Stimulated activated naive CD8-positive, alpha-beta T cell treated with anti-CD3 and anti-CD28 coated beads, Interleukin-15, amount 100 ng/mL, for 72 hours (primary cell): Measurements from ENCODE around the gene STRAP.
"Not testable (repeated sequence)": the region's sequence is repeated elsewhere in the genome, so short reads cannot be mapped to it uniquely, and the experiment has no call there.

Experiments
- ATAC-seq: fragments of 150-1000 bp; cut with Tn5 transposase; 2 replicates; pipeline ENCODE4 v1.10.0; 2021; ENCODE audit warnings: mild to moderate bottlenecking, moderate library complexity
- DNase-seq, 2 donors: peaks; one replicate each; pipeline ENCODE4 v3.0.0; 2021 to 2022
- H3K27ac Mint-ChIP-seq, 2 donors: one replicate each; pipeline ENCODE4 v1.8.0; 2022; ENCODE audit warnings: mild to moderate bottlenecking in 2 of 2, mixed read lengths in 2 of 2, moderate library complexity in 2 of 2
- H3K27me3 Mint-ChIP-seq: one replicate; pipeline ENCODE4 v1.8.0; 2022; ENCODE audit warnings: mixed read lengths
- H3K4me1 Mint-ChIP-seq: one replicate; pipeline ENCODE4 v1.8.0; 2022; ENCODE audit warnings: mild to moderate bottlenecking, mixed read lengths
- H3K4me3 Mint-ChIP-seq, 2 donors: one replicate each; pipeline ENCODE4 v1.8.0; 2022; ENCODE audit warnings: mild to moderate bottlenecking in 2 of 2, mixed read lengths in 2 of 2, moderate library complexity in 1 of 2
- H3K9me3 Mint-ChIP-seq, 2 donors: one replicate each; pipeline ENCODE4 v1.8.0; 2022; ENCODE audit warnings: mixed read lengths in 2 of 2

STRAP gene

GRCh38 chr12:15893260-15893659 lies 11.1 kb downstream of the STRAP start:
- no peaks in the 10 kb centered on the region for H3K9me3 Mint-ChIP-seq
- peaks cover 9% of the 10 kb centered on the region for H3K4me1 Mint-ChIP-seq
- H3K4me3 Mint-ChIP-seq, result no peak overlapping the region
- ATAC-seq (no peak), DNase-seq (no peak)
- H3K27ac Mint-ChIP-seq, result no peak overlapping the region
- H3K27me3 Mint-ChIP-seq, result no peaks in the 10 kb centered on the region

GRCh38 chr12:15896867-15897266 lies 14.7 kb downstream of the STRAP start:
- ATAC-seq (no peak), DNase-seq (no peak)
- Mint-ChIP-seq H3K4me3 (no peak overlapping the region), H3K27me3 (no peaks in the 10 kb centered on the region), H3K9me3 (no peaks in the 10 kb centered on the region), H3K27ac (no peak overlapping the region), H3K4me1 (no peaks in the 10 kb centered on the region)

- no peak overlapping the region for H3K27ac Mint-ChIP-seq
- no peak overlapping the region for H3K4me3 Mint-ChIP-seq
- DNase-seq (no peak), ATAC-seq (no peak)
- H3K27me3 Mint-ChIP-seq, result no peaks in the 10 kb centered on the region
- no peaks in the 10 kb centered on the region for H3K9me3 Mint-ChIP-seq
- no peaks in the 10 kb centered on the region for H3K4me1 Mint-ChIP-seq
Measured at GRCh38 chr12:15897433-15897832, 15.2 kb downstream of the STRAP start.

- Mint-ChIP-seq H3K4me1 (no peaks in the 10 kb centered on the region), H3K9me3 (no peaks in the 10 kb centered on the region), H3K27ac (no peak overlapping the region), H3K27me3 (no peaks in the 10 kb centered on the region), H3K4me3 (no peak overlapping the region)
- no peak for ATAC-seq
- no peak for DNase-seq
Measured at GRCh38 chr12:15899282-15899870, 17.2 kb downstream of the STRAP start.

GRCh38 chr12:15904378-15904920 lies 22.3 kb downstream of the STRAP start:
- no peaks in the 10 kb centered on the region for H3K4me1 Mint-ChIP-seq
- ATAC-seq, result no peak
- DNase-seq, result no peak
- H3K4me3 Mint-ChIP-seq, result no peak overlapping the region
- H3K27ac Mint-ChIP-seq, result no peak overlapping the region
- no peaks in the 10 kb centered on the region for H3K9me3 Mint-ChIP-seq
- H3K27me3 Mint-ChIP-seq, result no peaks in the 10 kb centered on the region

- Mint-ChIP-seq H3K9me3 (no peaks in the 10 kb centered on the region), H3K27ac (no peak overlapping the region)
Measured at GRCh38 chr12:15910468-15910863, 28.3 kb downstream of the STRAP start.

GRCh38 chr12:15910864-15911721 lies 28.9 kb downstream of the STRAP start, which contains the start of gene DERA:
TSS of gene DERA (plus strand) at chr12:15911332. CDS start at chr12:15911384, 52 bp downstream.
- DNase-seq (peak; percentile 46 to 59), ATAC-seq (peak; percentile 90)
- H3K27me3 Mint-ChIP-seq, result no peaks in the 10 kb centered on the region
- H3K27ac Mint-ChIP-seq, result peak within 1 kb of the TSS; percentile 98 to 99
- no peaks in the 10 kb centered on the region for H3K9me3 Mint-ChIP-seq
- peak within 1 kb of the TSS; percentile 88 to 94 for H3K4me3 Mint-ChIP-seq
- H3K4me1 Mint-ChIP-seq, result peaks cover 10% of the 10 kb centered on the region

More at GRCh38 chr12:15910468-15910863, 28.3 kb downstream of the STRAP start:
- DNase-seq (no peak), ATAC-seq (no peak)
- H3K4me1 Mint-ChIP-seq, result peaks cover 10% of the 10 kb centered on the region
- peak overlapping the region; percentile 88 to 94 for H3K4me3 Mint-ChIP-seq
- no peaks in the 10 kb centered on the region for H3K27me3 Mint-ChIP-seq

GRCh38 chr12:15911931-15912330 lies 29.7 kb downstream of the STRAP start:
- Mint-ChIP-seq H3K4me3 (peak overlapping the region; percentile 88 to 94), H3K4me1 (peaks cover 10% of the 10 kb centered on the region), H3K27ac (peak overlapping the region; percentile 98 to 99)
- not testable (repeated sequence) for H3K27me3 Mint-ChIP-seq, ATAC-seq, DNase-seq, H3K9me3 Mint-ChIP-seq

- not testable (repeated sequence) for H3K9me3 Mint-ChIP-seq, DNase-seq, H3K4me3 Mint-ChIP-seq, H3K27me3 Mint-ChIP-seq, H3K27ac Mint-ChIP-seq, ATAC-seq
- H3K4me1 Mint-ChIP-seq, result peaks cover 10% of the 10 kb centered on the region
Measured at GRCh38 chr12:15914131-15914530, 31.9 kb downstream of the STRAP start.

- Mint-ChIP-seq H3K27ac (no peak overlapping the region), H3K9me3 (no peaks in the 10 kb centered on the region), H3K27me3 (no peaks in the 10 kb centered on the region), H3K4me1 (no peaks in the 10 kb centered on the region), H3K4me3 (no peak overlapping the region)
- ATAC-seq, result no peak
- no peak for DNase-seq
Measured at GRCh38 chr12:15918066-15918465, 35.9 kb downstream of the STRAP start.

- H3K9me3 Mint-ChIP-seq, result no peaks in the 10 kb centered on the region
- no peaks in the 10 kb centered on the region for H3K4me1 Mint-ChIP-seq
- H3K27me3 Mint-ChIP-seq, result no peaks in the 10 kb centered on the region
- no peak overlapping the region for H3K4me3 Mint-ChIP-seq
- no peak for ATAC-seq
- H3K27ac Mint-ChIP-seq, result peak overlapping the region; percentile 5 to 34
- no peak for DNase-seq
Measured at GRCh38 chr12:15919418-15919817, 37.2 kb downstream of the STRAP start.

GRCh38 chr12:15924956-15925355 lies 42.8 kb downstream of the STRAP start:
- Mint-ChIP-seq H3K4me1 (no peaks in the 10 kb centered on the region), H3K9me3 (no peaks in the 10 kb centered on the region), H3K27ac (no peak overlapping the region), H3K4me3 (no peak overlapping the region), H3K27me3 (no peaks in the 10 kb centered on the region)
- ATAC-seq (no peak), DNase-seq (no peak)

GRCh38 chr12:15928346-15928745 lies 46.2 kb downstream of the STRAP start:
- H3K4me1 Mint-ChIP-seq, result peaks cover 7% of the 10 kb centered on the region
- H3K4me3 Mint-ChIP-seq, result no peak overlapping the region
- peaks cover 0 to 12% of the 10 kb centered on the region in 2 donors for H3K9me3 Mint-ChIP-seq
- no peak overlapping the region for H3K27ac Mint-ChIP-seq
- ATAC-seq (no peak), DNase-seq (no peak)
- no peaks in the 10 kb centered on the region for H3K27me3 Mint-ChIP-seq

GRCh38 chr12:15928870-15929571 lies 46.8 kb downstream of the STRAP start:
- Mint-ChIP-seq H3K4me3 (no peak overlapping the region), H3K9me3 (peaks cover 0 to 12% of the 10 kb centered on the region in 2 donors), H3K27ac (no peak overlapping the region), H3K4me1 (peaks cover 7% of the 10 kb centered on the region), H3K27me3 (no peaks in the 10 kb centered on the region)
- DNase-seq, result no peak
- no peak for ATAC-seq

- DNase-seq (no peak), ATAC-seq (no peak)
- Mint-ChIP-seq H3K9me3 (peaks cover 2 to 12% of the 10 kb centered on the region in 2 donors), H3K27me3 (no peaks in the 10 kb centered on the region), H3K27ac (peak overlapping the region in 1 of 2 donors; percentile 87), H3K4me1 (peaks cover 7% of the 10 kb centered on the region), H3K4me3 (no peak overlapping the region)
Measured at GRCh38 chr12:15931590-15932053, 49.4 kb downstream of the STRAP start.
